ENCODE results near the gene ERCC6.

Gene ERCC6

DNA sequence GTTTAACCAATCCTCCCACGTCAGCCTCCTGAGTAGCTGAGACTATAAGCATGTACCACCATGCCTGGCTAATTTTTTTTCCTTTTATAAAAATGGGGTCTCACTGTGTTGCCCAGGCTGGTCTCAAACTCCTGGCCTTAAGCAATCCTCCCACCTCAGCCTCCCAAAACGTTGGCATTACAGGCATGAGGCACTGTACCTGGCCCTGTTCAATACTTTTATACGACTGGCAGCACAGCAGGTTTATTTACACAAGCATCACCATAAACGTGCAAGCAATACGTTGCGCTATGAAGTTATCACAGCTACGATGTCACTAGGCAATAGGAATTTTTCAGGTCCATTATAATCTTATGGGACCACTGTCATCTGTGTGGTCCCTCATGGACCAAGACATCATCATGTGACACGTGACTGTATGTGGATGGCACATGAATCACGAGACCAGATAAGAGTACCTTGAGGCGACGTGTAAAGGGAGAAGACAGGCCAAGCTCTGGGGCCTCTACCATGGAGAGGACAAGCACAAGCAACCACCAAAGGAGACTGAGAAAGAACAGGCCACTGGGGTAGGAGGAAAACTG is 36.7 kb upstream of the ERCC6 start:
- no peak for DNase-seq (ENCODE audit: low read depth)
- TF ChIP-seq, protein P1, sequence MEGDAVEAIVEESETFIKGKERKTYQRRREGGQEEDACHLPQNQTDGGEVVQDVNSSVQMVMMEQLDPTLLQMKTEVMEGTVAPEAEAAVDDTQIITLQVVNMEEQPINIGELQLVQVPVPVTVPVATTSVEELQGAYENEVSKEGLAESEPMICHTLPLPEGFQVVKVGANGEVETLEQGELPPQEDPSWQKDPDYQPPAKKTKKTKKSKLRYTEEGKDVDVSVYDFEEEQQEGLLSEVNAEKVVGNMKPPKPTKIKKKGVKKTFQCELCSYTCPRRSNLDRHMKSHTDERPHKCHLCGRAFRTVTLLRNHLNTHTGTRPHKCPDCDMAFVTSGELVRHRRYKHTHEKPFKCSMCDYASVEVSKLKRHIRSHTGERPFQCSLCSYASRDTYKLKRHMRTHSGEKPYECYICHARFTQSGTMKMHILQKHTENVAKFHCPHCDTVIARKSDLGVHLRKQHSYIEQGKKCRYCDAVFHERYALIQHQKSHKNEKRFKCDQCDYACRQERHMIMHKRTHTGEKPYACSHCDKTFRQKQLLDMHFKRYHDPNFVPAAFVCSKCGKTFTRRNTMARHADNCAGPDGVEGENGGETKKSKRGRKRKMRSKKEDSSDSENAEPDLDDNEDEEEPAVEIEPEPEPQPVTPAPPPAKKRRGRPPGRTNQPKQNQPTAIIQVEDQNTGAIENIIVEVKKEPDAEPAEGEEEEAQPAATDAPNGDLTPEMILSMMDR (conservative IDR thresholded peaks at IDR 0.05; ENCODE audit: low read depth, low read length): no peak
- no peak overlapping the region for H3K4me3 ChIP-seq (ENCODE audit: low read depth, low read length)

DNA sequence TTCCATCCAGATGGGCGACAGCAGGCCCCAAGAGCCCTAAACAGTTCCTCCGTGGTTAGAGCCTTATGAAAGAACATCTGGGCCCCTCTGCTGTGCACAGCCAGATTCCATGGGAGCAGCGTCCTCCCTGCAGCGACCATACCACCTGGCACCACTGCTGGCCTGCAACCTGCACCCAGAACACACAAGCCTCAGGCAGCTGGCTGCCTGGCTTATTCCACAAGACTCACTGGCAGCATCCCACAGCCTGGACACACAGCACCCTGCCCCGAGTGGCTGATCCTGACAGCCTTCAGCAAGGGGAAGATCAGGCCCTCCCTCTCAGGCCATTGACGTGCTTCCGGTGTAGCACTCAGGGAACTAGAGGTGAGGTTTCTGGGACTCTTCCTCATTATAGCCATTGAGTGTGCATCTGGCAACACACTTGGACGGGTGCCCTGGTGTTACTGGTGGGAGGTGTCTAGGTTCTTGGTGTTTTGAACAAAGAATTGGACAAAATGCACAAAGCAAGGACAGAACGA is 33.7 kb upstream of the ERCC6 start:
- TF ChIP-seq, protein P1 (conservative IDR thresholded peaks at IDR 0.05; ENCODE audit: low read depth, low read length): no peak
- H3K4me3 ChIP-seq (ENCODE audit: low read depth, low read length): no peak overlapping the region
- DNase-seq (ENCODE audit: low read depth): no peak

DNA sequence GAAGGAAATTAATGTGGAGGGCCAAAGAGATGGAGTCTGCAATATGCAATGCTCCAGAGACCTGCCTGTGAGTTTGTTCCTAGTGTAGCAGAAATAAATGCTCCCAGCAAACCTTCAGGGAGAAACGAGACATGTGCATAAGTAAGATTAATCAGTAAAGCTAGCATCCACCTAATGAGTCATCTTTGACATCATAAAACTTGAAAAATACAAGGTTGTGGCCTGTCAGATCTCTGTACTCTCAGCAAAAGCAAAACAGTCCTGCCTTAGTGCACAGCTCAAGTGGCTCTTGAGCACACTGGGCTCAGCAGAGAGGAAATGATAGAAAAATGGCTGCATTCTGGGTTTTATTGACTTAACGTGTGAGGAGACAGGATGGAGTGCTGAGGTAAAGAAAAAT is 32.5 kb upstream of the ERCC6 start:
- peak; percentile 55 for DNase-seq (ENCODE audit: low read depth)
- no peak overlapping the region for H3K4me3 ChIP-seq (ENCODE audit: low read depth, low read length)
- TF ChIP-seq, protein P1 (conservative IDR thresholded peaks at IDR 0.05; ENCODE audit: low read depth, low read length): no peak

DNA sequence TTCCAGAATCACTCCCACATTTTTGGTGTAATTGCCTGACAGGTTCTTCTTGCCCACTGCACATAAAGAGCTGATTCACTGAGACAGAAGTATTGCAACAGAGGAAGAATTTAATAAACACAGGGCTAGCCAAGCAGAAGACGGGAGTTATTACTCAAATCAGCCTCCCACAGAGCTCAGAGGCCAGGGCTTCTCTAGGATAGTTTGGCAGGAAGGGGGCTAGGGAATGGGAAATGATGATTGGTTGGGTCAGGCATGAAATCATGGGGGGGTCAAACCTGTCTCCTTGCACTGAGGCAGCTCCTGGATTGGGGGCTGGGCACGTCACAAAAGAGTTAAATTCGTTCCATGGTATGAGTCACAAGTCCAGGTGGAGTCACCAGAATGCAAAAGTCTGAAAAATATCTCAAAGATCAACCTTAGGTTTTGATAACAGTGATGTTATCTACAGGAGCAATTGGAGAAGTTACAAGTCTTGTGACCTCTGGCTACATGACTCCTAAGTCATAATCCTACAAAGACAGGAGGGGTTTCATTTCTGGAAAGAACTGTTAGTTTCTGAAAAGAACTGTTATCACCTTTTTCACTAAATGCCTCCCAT is 30.2 kb upstream of the ERCC6 start:
- no peak overlapping the region for H3K4me3 ChIP-seq (ENCODE audit: low read depth, low read length)
- peak; percentile 87 for DNase-seq (ENCODE audit: low read depth)
- TF ChIP-seq, protein P1 (conservative IDR thresholded peaks at IDR 0.05; ENCODE audit: low read depth, low read length): no peak

DNA sequence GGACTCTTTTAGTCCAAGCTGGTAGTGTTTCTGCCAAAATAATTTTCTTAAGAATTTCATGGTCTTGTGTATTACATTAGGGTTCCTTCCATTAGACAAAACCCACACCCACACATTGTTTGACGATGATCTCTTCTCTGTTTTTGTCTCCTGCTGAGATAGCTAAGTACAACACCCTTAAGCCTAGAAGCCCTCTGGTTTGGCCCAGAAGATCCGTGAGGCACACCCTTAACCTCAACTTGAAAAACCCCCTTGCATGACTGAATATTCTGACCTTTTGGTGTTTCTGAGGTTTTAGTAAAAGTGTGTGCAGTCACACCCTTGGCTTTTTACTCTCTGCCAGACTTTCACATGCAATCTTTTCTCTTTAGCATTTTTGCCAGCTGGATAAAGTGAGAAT is 29.3 kb upstream of the ERCC6 start:
- peak; percentile 86 for DNase-seq (ENCODE audit: low read depth)
- TF ChIP-seq, protein P1 (conservative IDR thresholded peaks at IDR 0.05; ENCODE audit: low read depth, low read length): no peak
- no peak overlapping the region for H3K4me3 ChIP-seq (ENCODE audit: low read depth, low read length)

DNA sequence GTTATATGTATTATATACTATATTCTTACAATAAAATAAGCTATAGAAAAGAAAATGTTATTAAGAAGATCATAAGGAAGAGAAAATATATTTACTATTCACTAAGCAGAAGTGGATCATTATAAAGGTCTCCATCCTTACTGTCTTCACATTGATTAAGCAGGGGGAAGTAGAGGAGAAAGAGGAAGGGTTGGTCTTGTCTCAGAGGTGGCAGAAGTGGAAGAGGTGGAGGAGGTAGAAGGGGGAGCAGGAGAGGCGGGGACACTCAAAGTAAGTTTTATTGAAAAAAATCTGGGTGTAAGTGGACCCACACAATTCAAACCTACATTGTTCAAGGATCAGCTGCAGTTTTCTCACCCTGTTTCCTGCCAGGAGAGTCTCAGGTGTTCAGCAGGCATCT is 28.9 kb upstream of the ERCC6 start:
- no peak overlapping the region for H3K4me3 ChIP-seq (ENCODE audit: low read depth, low read length)
- no peak for DNase-seq (ENCODE audit: low read depth)
- TF ChIP-seq, protein P1 (conservative IDR thresholded peaks at IDR 0.05; ENCODE audit: low read depth, low read length): no peak

Measured in choroid plexus epithelial cell (primary cell).